Activated T-helper 17 cell treated with anti-CD3 and anti-CD28 coated beads, Interleukin-2, amount 50 U/mL, for 72 hours (primary cell): ENCODE results near the gene SEC14L5. TPM values are rescaled to one million over a fixed set of nuclear protein-coding genes. Genes with fewer than 3 reads are reported as not detected.
"Not testable (repeated sequence)": the region's sequence is repeated elsewhere in the genome, so short reads cannot be mapped to it uniquely, and the experiment has no call there.

ENCODE experiments used
- ATAC-seq: fragments of 150-1000 bp; cut with Tn5 transposase; replicated peaks from 2 replicates; pipeline ENCODE4 v1.10.0; 2021; ENCODE audit warnings: mild to moderate bottlenecking, moderate library complexity
- H3K27ac Mint-ChIP-seq: one replicate; pipeline ENCODE4 v1.8.0; 2022; ENCODE audit warnings: mixed read lengths
- H3K27me3 Mint-ChIP-seq: one replicate; pipeline ENCODE4 v1.8.0; 2022; ENCODE audit warnings: mixed read lengths
- H3K36me3 Mint-ChIP-seq: one replicate; pipeline ENCODE4 v1.8.0; 2022; ENCODE audit warnings: low read depth, mild to moderate bottlenecking, mixed read lengths
- H3K4me1 Mint-ChIP-seq: one replicate; pipeline ENCODE4 v1.8.0; 2022; ENCODE audit warnings: mixed read lengths
- H3K4me3 Mint-ChIP-seq: one replicate; pipeline ENCODE4 v1.8.0; 2022; ENCODE audit warnings: mild to moderate bottlenecking, mixed read lengths
- H3K9me3 Mint-ChIP-seq: one replicate; pipeline ENCODE4 v1.8.0; 2022; ENCODE audit warnings: mixed read lengths
- total RNA-seq, 2 donors: library from RNA; stranded (reverse); gene quantifications; one replicate each; pipeline ENCODE4 v1.2.3, GENCODE V29; 2022

Gene SEC14L5
- total RNA-seq, 2 donors from 2014 or later = 0.61 to 1.0 TPM

GRCh38 chr16:4923853-4924252, 34.3 kb upstream of the SEC14L5 start:
- Mint-ChIP-seq H3K27ac (no peak overlapping the region), H3K4me1 (no peaks in the 10 kb centered on the region), H3K9me3 (peaks cover 11% of the 10 kb centered on the region), H3K4me3 (no peak overlapping the region), H3K36me3 (no peaks in the 10 kb centered on the region), H3K27me3 (peaks cover 3% of the 10 kb centered on the region)
- ATAC-seq = no peak

- H3K4me3 Mint-ChIP-seq = no peak overlapping the region
- no peaks in the 10 kb centered on the region for H3K36me3 Mint-ChIP-seq
- peaks cover 11% of the 10 kb centered on the region for H3K9me3 Mint-ChIP-seq
- H3K4me1 Mint-ChIP-seq = no peaks in the 10 kb centered on the region
- H3K27me3 Mint-ChIP-seq = peaks cover 3% of the 10 kb centered on the region
- no peak for ATAC-seq
- no peak overlapping the region for H3K27ac Mint-ChIP-seq
These were observed 33.4 kb upstream of the SEC14L5 start for GRCh38 chr16:4924593-4925292.

- Mint-ChIP-seq H3K27ac (no peak overlapping the region), H3K4me3 (no peak overlapping the region), H3K36me3 (no peaks in the 10 kb centered on the region), H3K9me3 (peaks cover 11% of the 10 kb centered on the region), H3K4me1 (no peaks in the 10 kb centered on the region), H3K27me3 (peaks cover 3% of the 10 kb centered on the region)
- no peak for ATAC-seq
These were observed 32.9 kb upstream of the SEC14L5 start for GRCh38 chr16:4925293-4925607.

DNA sequence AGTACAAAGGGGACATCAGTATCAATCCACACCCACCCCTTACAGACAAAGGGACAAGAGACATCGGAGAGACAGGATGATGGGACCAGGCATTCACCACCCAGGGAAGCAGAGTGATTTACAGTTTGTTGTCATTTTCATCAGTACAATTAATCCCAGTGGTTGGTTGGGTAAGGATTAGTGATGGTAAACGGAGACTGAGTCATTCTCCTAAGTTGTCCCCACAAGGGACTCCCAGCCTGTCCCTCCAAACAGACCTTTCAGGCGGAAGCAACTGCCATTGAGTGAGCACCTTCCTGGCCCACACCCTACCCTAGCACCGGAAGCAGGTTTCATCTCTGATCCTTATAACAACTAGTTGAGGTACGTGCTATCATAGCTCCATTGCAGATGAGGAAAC, 32.3 kb upstream of the SEC14L5 start:
- Mint-ChIP-seq H3K36me3 (no peaks in the 10 kb centered on the region), H3K27ac (no peak overlapping the region), H3K9me3 (peaks cover 11% of the 10 kb centered on the region), H3K4me3 (no peak overlapping the region), H3K27me3 (peaks cover 3% of the 10 kb centered on the region), H3K4me1 (no peaks in the 10 kb centered on the region)
- no peak for ATAC-seq

DNA sequence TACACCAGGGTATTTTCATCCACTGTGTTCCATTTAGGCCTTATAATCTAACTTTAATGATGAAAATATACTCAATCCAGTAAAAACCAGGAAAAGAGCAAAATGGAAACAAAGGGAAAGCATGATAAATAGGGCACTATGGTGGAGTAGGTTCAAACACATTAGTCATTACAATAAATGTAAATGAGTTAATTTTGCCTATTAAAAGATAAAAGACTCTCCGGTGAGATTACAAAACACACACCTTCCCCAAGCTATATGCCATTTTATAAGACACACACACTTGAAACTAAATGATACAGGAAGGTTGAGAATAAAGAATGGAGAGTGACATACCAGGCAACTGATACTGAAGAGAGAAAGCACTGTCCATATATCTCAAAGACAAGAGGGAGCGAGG, 31.2 kb upstream of the SEC14L5 start:
- H3K4me1 Mint-ChIP-seq = no peaks in the 10 kb centered on the region
- ATAC-seq = no peak
- H3K36me3 Mint-ChIP-seq = no peaks in the 10 kb centered on the region

GRCh38 chr16:4927661-4928060, 30.5 kb upstream of the SEC14L5 start:
- no peak for ATAC-seq

More for the DNA sequence above, 31.2 kb upstream of the SEC14L5 start:
- H3K4me3 Mint-ChIP-seq = no peak overlapping the region
- H3K9me3 Mint-ChIP-seq = peaks cover 11% of the 10 kb centered on the region
- H3K27ac Mint-ChIP-seq = no peak overlapping the region
- H3K27me3 Mint-ChIP-seq = peaks cover 3% of the 10 kb centered on the region

GRCh38 chr16:4928227-4928626, 29.9 kb upstream of the SEC14L5 start:
- Mint-ChIP-seq H3K36me3 (no peaks in the 10 kb centered on the region), H3K27ac (no peak overlapping the region), H3K27me3 (no peaks in the 10 kb centered on the region), H3K4me1 (no peaks in the 10 kb centered on the region), H3K4me3 (no peak overlapping the region), H3K9me3 (peaks cover 11% of the 10 kb centered on the region)
- no peak for ATAC-seq

More at GRCh38 chr16:4927661-4928060, 30.5 kb upstream of the SEC14L5 start:
- H3K27me3 Mint-ChIP-seq = peaks cover 2% of the 10 kb centered on the region
- H3K9me3 Mint-ChIP-seq = peaks cover 11% of the 10 kb centered on the region
- no peaks in the 10 kb centered on the region for H3K4me1 Mint-ChIP-seq
- no peak overlapping the region for H3K4me3 Mint-ChIP-seq
- no peak overlapping the region for H3K27ac Mint-ChIP-seq
- H3K36me3 Mint-ChIP-seq = no peaks in the 10 kb centered on the region

DNA sequence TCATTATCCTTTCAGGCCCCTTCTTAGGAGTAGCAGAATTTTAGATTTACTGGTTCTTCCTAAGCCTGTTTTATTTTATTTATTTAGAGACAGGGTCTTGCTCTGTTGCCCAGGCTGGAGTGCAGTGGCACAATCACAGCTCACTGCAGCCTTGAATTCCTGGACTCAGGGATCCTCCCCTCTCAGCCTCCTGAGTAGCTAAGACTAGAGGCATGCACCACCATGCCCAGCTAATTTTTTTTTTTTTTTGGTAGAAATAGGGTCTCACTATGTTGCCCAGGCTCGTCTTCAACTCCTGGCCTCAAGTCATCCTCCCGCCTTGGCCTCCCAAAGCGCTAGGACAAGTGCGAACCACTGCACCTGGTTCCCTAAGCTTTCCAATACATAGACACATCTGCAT, 28.5 kb upstream of the SEC14L5 start:
- peaks cover 11% of the 10 kb centered on the region for H3K9me3 Mint-ChIP-seq
- not testable (repeated sequence) for H3K27me3 Mint-ChIP-seq, H3K36me3 Mint-ChIP-seq, H3K4me3 Mint-ChIP-seq, ATAC-seq, H3K4me1 Mint-ChIP-seq, H3K27ac Mint-ChIP-seq

GRCh38 chr16:4931381-4931780, 26.7 kb upstream of the SEC14L5 start:
- ATAC-seq = no peak
- no peaks in the 10 kb centered on the region for H3K36me3 Mint-ChIP-seq
- peaks cover 6% of the 10 kb centered on the region for H3K27me3 Mint-ChIP-seq
- peaks cover 7% of the 10 kb centered on the region for H3K9me3 Mint-ChIP-seq
- no peaks in the 10 kb centered on the region for H3K4me1 Mint-ChIP-seq
- no peak overlapping the region for H3K27ac Mint-ChIP-seq
- no peak overlapping the region for H3K4me3 Mint-ChIP-seq

GRCh38 chr16:4933433-4933832, 24.7 kb upstream of the SEC14L5 start:
- no peak overlapping the region for H3K27ac Mint-ChIP-seq
- H3K27me3 Mint-ChIP-seq = peaks cover 17% of the 10 kb centered on the region
- ATAC-seq = no peak
- H3K36me3 Mint-ChIP-seq = no peaks in the 10 kb centered on the region
- no peaks in the 10 kb centered on the region for H3K4me1 Mint-ChIP-seq
- H3K4me3 Mint-ChIP-seq = no peak overlapping the region
- no peaks in the 10 kb centered on the region for H3K9me3 Mint-ChIP-seq

- no peak overlapping the region for H3K4me3 Mint-ChIP-seq
- H3K27me3 Mint-ChIP-seq = peaks cover 17% of the 10 kb centered on the region
- H3K27ac Mint-ChIP-seq = no peak overlapping the region
- ATAC-seq = no peak
- H3K9me3 Mint-ChIP-seq = no peaks in the 10 kb centered on the region
- H3K36me3 Mint-ChIP-seq = no peaks in the 10 kb centered on the region
- H3K4me1 Mint-ChIP-seq = no peaks in the 10 kb centered on the region
These were observed 24.2 kb upstream of the SEC14L5 start for GRCh38 chr16:4933871-4934395.

DNA sequence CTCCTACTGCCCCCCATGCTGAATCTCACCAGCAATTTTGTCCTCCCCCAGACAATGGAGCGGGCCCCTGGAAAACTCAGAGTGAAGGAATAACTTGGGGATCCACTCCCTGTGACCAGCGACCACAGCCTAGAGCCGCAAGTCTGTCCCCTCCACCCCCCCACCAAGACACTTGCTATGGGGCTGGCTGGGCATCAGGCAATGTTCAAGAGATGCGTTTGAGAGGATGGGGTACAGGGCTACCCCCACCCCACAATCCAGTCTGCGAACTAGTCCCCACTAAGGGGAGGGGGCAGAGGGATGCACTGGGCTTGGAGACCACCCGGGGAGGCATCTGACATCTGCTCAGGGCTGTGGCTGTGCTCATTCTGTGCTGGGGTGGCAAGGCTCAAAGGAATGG, 23.5 kb upstream of the SEC14L5 start:
- peaks cover 17% of the 10 kb centered on the region for H3K27me3 Mint-ChIP-seq
- no peak for ATAC-seq
- H3K4me1 Mint-ChIP-seq = no peaks in the 10 kb centered on the region
- no peak overlapping the region for H3K27ac Mint-ChIP-seq
- no peaks in the 10 kb centered on the region for H3K9me3 Mint-ChIP-seq
- no peaks in the 10 kb centered on the region for H3K36me3 Mint-ChIP-seq
- no peak overlapping the region for H3K4me3 Mint-ChIP-seq

DNA sequence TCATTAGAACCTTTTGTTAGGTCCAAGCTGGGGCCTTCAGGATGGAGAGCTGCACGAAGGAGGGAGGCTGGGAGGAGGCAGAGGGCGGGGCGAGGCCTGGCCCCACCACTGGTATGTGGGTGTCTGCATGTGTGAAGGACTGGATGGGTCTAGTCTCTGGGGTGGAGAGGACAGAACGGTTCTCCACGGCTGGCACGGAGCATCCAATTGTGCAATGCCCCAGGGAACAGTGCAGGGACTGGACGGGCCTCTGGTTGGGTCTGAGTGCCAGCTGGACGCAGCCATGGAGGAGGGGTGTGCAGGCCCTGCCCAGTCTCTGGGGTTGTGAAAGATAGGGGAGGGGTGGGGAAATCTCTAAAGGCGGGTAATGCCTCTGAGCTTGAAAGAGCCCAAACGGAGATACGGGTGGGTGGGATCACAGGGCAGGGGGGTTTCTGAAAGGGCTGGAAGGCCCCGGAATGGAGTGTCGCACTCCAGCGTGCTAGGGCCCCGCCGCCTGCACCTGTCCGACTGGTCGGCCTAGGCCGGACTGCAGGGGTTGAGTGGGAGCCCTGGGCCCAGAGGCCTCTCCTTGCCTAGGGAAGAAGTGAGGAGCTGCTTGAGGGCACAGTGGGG, 22.8 kb upstream of the SEC14L5 start:
- peaks cover 17% of the 10 kb centered on the region for H3K27me3 Mint-ChIP-seq
- H3K4me1 Mint-ChIP-seq = no peaks in the 10 kb centered on the region
- H3K9me3 Mint-ChIP-seq = no peaks in the 10 kb centered on the region
- no peak for ATAC-seq
- no peaks in the 10 kb centered on the region for H3K36me3 Mint-ChIP-seq
- no peak overlapping the region for H3K27ac Mint-ChIP-seq
- no peak overlapping the region for H3K4me3 Mint-ChIP-seq

DNA sequence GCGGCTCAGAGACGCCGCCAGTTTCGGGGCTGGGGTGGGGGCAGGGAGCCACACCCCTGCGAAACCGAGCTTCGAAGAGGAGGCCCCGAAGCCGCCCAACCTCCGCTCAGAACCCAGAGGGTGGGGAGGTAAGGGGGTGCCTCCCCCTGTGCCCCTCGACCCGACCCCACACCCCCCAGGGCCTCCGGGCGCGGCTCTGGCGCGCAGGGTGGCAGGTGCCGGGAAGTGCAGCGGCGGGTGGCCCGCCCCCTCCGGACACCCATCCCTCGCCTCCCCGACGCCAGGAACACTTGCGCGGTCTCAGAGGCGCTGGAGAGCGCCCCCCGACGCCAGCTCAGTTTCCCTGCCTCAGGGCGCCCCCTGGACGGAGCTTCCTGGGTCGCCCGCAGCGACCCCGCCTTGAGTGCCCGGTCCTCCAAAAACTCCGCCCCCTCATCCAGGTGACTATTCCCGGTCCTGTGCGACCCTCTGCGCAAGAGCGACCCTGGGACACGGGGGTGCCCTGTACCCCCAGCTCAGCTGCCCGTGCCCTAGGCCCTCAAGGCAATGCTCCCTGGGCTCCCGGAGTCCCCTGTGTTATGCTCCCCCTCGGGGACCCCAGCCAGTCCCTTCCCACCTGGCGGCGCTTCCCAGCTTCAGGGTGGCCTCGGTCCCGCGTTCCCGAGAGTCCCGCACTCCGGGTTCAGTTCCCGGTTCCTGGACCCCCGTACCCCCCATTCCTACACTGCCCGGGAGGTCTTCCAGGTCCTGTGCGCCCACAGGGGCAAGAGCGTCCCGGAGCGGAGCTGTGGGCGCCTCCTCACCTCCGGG, 21.7 kb upstream of the SEC14L5 start:
- peaks cover 17% of the 10 kb centered on the region for H3K27me3 Mint-ChIP-seq
- H3K27ac Mint-ChIP-seq = no peak overlapping the region
- no peaks in the 10 kb centered on the region for H3K4me1 Mint-ChIP-seq
- H3K9me3 Mint-ChIP-seq = no peaks in the 10 kb centered on the region
- peak; percentile 9 for ATAC-seq
- H3K36me3 Mint-ChIP-seq = no peaks in the 10 kb centered on the region
- peak overlapping the region; percentile 59 for H3K4me3 Mint-ChIP-seq
